GM21723 (cell line): ENCODE measurements around the gene TRPC4.

Experiments used
- ATAC-seq: cut with Tn5 transposase; IDR thresholded peaks from one replicate; pipeline ENCODE4 v1.9.1; 2021; ENCODE audit warnings: mild to moderate bottlenecking, moderate library complexity; ENCODE audit not compliant: unreplicated experiment

Gene TRPC4

DNA sequence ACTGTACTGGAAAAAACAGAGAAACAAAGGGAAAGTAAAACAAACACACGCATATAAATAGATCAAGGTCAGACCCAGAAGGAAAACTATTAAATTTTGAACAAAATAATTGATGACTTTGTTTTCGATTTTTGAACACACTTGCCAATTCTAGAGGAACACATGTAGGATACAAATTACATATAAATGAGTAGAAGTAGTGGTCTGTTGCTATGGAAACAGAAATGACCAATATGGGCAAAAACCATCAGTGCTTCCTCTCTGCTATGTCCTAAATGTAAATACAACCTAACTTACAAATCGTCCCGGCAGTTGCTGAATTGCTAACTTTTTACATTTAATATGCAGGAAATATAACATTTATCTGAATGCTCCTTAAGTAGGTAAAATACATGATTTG is 205.8 kb downstream of the TRPC4 start:
- ATAC-seq = no peak

DNA sequence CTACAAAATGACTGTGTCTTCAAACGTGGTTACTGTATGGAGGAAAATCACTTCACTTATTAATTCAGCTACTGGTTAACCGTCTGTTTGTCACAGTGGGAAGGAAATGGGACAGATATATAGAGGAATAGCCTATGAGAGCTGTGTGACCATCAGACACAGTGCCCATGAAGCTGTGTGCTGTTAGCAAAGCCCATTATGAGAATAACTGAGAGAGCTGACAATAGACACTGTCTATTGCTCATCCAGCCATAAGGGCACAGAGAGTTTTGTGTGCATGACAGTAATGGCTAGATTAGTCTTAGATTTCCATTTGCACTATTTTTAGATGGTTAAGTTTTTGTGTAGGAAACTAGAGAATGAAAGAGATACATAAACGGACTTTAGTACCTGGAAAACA is 206.9 kb downstream of the TRPC4 start:
- no peak for ATAC-seq

DNA sequence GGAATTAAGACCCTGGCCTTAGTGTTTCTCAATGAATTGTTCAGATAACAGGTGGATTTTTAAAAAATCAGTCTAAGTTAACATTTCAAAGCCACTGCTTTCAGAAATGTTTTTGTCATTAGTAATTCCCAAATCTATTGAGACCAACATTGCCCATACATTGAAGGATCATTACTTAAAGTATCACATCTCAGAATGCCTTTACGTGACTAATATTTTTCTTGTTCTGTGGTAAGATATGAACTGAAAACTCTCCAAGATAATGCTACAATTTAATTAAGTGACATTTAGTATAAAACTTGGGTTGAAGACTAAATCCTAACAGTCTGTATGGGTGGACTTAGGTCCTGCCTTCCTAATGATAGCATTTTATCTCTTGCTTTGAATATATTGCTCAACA is 211.6 kb downstream of the TRPC4 start:
- no peak for ATAC-seq

GRCh38 chr13:37657134-37657533 is 212.4 kb downstream of the TRPC4 start:
- ATAC-seq = no peak

DNA sequence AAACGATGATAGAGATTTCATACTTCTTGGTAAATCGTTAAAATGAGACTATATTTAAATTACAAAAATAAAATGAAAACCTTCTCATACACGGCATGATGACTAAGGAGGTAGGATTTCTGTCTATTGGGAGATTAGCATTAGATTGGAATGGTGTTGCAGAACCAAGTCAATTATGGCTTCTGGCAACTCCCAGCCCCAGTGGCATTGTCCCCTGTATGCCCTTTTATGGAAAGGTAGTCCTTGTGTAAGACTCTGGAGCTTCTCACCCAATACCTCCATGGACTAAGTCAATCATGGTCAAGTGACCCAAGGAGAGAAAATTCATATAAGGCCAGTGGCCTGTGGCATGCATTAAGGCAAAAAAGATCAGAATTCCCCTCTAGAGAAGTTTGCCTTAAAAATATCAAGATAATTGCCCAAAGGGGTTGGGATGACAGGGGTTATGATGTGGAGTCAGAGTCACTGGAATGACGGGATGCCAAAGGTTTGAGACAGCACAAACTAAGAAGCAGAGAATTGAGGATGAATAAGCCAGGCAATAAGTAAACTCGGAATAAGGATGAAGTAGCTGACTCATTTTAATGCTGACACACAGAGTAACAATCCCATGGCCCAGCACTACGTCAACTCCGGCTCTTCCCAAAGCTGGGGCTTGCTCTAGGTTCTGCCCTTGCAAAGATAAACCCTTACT is 213.2 kb downstream of the TRPC4 start:
- no peak for ATAC-seq

DNA sequence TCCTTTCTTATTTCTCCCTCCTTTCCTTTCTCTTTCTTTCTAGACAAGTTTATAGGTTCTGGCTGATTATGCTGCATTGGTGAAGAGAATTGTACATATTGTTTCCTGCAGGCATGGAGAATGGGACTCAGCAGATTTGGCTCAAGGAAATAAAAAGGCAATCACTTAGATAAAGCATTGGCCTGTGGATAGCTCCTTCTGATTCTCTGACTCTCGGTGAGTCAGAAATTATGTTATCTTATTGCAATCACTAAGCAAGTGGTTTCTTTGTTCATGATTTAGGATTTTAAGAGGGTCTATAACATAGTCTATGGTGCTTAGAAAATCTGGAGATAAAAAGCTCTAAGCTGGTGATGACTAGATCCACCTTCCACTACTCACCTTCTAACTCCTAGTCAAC is 217.0 kb downstream of the TRPC4 start:
- ATAC-seq = no peak

GRCh38 chr13:37651891-37652290 is 217.7 kb downstream of the TRPC4 start:
- no peak for ATAC-seq

DNA sequence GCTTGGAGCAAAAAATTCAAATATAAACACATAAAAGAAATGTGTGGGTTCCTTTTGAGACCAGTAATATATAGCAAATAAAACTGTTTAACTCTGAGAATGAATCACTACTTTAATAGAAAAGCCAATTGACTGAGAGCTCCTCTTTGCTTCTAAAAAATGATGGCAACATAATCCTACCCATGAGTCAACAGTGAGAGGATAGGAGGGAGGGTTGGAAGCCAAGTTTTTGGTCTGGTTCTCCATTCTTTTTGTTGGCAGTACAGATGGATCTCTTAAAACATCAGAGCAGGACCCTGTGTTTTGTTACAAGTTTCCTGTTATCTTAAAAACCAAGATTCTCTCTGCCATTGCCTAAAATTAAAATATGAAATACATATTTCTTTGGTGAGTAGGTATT is 221.0 kb downstream of the TRPC4 start:
- no peak for ATAC-seq

DNA sequence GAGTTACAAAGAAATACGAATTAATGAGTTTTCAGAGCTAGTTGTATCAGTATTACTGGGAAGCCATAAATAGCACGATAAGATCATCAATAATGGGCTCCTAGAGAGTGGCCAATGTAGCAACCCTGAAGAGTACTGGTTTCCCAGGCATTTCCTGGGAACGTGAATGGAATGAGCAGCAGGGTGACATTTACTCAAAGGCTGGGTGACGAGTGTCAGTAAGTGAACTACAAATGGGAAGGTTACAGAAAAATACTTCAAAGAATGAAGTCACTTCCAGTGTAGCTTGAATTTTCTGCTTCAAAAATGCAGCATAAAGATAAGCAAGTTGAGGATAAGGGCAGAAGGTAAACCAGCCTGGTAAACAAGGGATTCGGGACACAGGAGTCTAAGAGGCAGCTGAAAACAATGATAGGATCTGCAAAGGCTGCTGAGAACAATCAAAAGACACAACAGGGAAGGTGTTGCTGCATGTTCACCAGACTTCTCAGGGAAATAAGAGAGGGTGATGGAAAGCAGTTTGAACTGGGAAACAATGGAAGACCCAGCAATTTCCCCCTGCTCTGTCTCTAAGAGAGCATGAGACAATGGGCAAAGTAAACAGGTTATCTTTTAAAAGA is 222.4 kb downstream of the TRPC4 start:
- no peak for ATAC-seq

DNA sequence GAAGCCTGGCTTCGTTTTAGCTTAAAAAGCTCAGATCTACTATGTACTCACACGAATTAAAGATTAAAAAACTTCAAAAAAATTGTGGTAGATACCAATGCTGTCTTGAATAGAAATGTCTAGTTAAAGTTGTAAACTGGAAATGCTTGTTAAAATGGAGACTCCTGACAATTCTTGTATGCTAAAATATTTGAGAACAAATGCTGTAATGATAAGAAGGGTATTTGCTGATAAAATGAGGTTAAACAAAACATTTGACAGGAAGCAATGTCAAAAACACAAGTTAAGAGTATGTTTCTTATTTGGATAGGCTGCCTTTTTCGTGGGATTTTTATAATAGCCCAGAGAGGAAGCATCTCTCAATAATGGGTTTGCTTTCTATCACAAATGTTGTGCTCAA is 223.0 kb downstream of the TRPC4 start:
- ATAC-seq = no peak

DNA sequence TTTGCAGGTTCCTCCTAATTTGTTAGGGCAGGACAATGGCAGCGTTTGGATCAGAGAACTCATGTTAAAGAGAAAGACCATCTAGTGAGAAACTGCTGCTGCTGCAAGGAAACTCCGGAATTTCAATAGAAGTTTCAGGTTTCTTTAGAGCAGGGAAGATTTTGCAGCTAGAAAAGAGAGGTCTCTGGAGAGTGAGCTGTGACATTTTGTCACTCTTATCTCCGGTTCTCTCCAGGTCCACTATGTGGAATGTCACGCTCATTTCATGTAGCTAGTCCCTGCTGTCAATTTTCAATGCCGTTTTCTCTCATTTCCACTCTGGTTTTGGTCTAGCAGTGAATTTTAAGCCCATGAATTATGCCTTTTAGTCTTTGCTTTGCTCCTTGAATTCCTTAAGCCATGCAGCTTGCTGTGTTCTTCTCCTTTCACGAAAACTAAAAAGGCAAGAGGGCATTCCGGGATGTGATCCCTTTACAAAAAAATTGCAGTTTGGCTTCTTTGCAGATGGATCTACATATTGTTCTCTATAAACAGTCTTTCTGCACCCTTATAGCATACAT is 224.3 kb downstream of the TRPC4 start:
- no peak for ATAC-seq

GRCh38 chr13:37641391-37641790 is 228.2 kb downstream of the TRPC4 start:
- no peak for ATAC-seq

GRCh38 chr13:37640499-37640898 is 229.1 kb downstream of the TRPC4 start:
- no peak for ATAC-seq

GRCh38 chr13:37636701-37637100 is 232.9 kb downstream of the TRPC4 start:
- ATAC-seq = no peak

GRCh38 chr13:37632294-37632693 is 237.3 kb downstream of the TRPC4 start:
- ATAC-seq = no peak

DNA sequence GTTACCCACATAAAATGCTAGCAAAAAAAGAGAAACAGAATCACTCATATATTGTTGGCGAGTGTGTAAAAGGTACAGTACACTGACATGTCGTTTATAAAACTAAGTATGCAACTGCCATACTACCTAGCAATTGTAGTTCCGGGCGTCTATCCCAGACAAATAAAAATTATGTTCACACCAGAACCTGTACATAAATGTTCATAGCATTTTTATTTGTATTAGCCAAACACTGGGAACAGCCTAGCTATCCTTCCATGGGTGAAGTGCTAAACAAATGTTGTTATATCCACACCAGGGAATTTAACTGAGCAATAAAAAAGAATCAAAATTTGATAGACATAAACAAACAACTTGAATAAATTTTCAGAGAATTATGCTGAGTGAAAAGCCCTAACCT is 242.1 kb downstream of the TRPC4 start:
- ATAC-seq = no peak

- no peak for ATAC-seq
Measured at GRCh38 chr13:37621811-37622361, 247.7 kb downstream of the TRPC4 start.

DNA sequence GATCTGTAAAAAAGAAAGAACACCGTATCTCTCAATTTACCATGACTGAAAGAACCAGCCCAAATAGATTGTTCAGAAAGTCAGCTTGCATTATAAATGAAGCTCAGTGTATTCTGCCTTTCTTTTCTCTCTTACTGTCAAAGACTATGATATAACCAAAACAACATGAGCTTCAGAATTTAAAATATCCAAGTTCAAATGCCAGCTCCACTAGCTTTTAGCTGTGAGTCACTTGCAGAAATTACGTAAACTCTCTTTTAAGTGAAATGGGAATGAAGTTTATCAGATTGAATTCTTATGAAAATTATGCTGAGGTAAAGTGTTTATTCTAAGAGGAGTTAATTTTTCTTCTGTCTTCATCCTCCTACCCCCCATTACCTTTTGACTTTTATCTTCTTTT is 251.0 kb downstream of the TRPC4 start:
- ATAC-seq = no peak

DNA sequence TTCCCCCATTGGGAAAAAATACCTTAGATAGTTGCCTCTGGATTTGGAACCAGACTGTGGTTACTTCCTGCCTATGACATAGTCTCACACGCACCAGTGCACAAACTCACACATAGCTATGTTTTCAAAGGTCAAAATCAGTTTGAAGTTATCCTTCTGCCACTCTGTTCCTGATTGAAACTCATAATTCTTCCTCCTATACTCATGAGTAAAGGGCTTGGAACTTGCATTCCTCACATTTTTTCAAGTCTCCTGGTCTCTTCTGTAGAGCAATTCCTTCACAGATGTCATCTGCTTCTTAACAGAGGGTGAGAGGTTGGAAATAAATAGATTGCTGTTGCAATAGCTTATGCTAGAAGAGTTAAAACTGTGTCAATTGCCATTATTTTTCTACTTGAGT is 252.4 kb downstream of the TRPC4 start:
- ATAC-seq = no peak

GRCh38 chr13:37616131-37616530 is 253.4 kb downstream of the TRPC4 start:
- no peak for ATAC-seq

DNA sequence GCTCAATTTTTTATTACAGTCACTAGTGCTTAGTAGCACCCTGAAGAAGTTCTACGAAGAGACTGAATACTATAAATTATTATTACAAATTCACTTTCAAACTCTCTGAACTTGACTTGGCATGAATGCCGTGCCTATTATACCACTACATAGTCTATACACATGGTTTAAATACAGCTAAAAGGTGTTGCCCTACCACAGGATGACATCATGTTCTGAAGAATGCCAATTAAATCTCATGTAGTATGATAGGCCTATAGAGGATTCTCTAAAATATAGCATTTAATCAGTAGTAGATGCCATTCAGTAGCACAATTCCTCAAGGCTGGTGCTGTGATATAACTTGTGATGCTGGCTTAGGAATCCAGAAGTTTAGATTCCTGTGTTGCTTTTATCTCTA is 254.3 kb downstream of the TRPC4 start:
- no peak for ATAC-seq

DNA sequence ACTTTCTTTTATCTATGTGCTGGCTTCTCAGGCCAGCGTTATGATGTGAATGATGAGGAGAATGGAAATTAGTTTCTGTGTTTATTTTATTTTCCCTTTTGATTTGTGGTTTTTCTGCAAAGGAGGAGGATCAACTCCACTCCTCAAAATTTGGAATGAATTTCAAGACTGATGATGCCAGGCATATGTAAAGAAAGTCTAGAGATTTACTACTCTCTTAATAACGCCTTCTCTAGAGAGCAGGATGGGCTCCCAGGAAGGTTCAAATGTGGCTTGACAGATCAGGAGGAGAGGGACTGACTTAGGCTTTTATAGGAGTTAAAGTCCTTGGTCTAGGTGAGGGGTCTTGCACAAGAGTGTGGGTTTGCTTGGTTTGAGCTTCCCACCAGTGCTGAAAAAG is 255.9 kb downstream of the TRPC4 start:
- ATAC-seq = no peak
